22Rv1 (cell line): ENCODE measurements around the gene ACVRL1.

Source experiments
- CTCF ChIP-seq: fragments of 450-650 bp; IDR thresholded peaks from 2 replicates; pipeline ENCODE4 v1.5.1; 2017; ENCODE audit warnings: mild to moderate bottlenecking
- ZFX ChIP-seq: fragments of 450-650 bp; IDR thresholded peaks from 2 replicates; pipeline ENCODE4 v1.6.1; 2017; ENCODE audit warnings: antibody characterized with exemption, borderline replicate concordance

GRCh38 chr12:51969643-51970042 is 62.3 kb downstream of the ACVRL1 start:
- TF ChIP-seq CTCF (no peak), ZFX (no peak)
